ENCODE results near the gene GABRA4. TPM values are rescaled to one million over a fixed set of nuclear protein-coding genes. Genes with fewer than 3 reads are reported as not detected.
A peak's percentile ranks its signal among the peaks of the same experiment; 100 is the strongest.

The GABRA4 gene
- total RNA-seq, 1 experiment from 2014 or later: not detected

GRCh38 chr4:47031751-47032404 is 38.5 kb upstream of the GABRA4 start:
- Mint-ChIP-seq H3K27me3 (ENCODE audit: insufficient read depth, unreplicated experiment) (peaks cover 78% of the 10 kb centered on the region), H3K36me3 (ENCODE audit: insufficient read depth, unreplicated experiment) (no peaks in the 10 kb centered on the region)
- TF ChIP-seq CTCF (IDR thresholded peaks at IDR 0.05; ENCODE audit: unreplicated experiment): no peak

GRCh38 chr4:47031011-47031678 is 37.8 kb upstream of the GABRA4 start, which contains the start of gene GABRB1:
Gene GABRB1, plus strand, starts transcription at chr4:47031567.
- Mint-ChIP-seq H3K27ac (ENCODE audit: low read depth, unreplicated experiment) (no peak within 1 kb of the TSS), H3K36me3 (ENCODE audit: insufficient read depth, unreplicated experiment) (no peaks in the 10 kb centered on the region)

More at GRCh38 chr4:47031751-47032404, 38.5 kb upstream of the GABRA4 start:
- BruUV-seq (replicated peaks): no TSS peak
- H3K4me3 Mint-ChIP-seq (ENCODE audit: unreplicated experiment): peak overlapping the region; percentile 50
- H3K9me3 Mint-ChIP-seq (ENCODE audit: unreplicated experiment): no peaks in the 10 kb centered on the region
- no peak overlapping the region for H3K27ac Mint-ChIP-seq (ENCODE audit: low read depth, unreplicated experiment)
- intact Hi-C loops (cut with micrococcal nuclease): no loop called here
- ChIA-PET POLR2A (interaction anchor here (0.6 to 0.8 kb wide), 2 partner anchors 32 to 532 kb away, joined by 3 to 4 read pairs; no protein-coding TSS in a partner anchor), CTCF (interaction anchor here (0.6 to 0.7 kb wide), 2 partner anchors 14 to 22 kb away, joined by 3 read pairs; no protein-coding TSS in a partner anchor)
- no peak for DNase-seq (ENCODE audit: unreplicated experiment)
- H3K4me1 Mint-ChIP-seq (ENCODE audit: insufficient read depth, unreplicated experiment): peaks cover 13% of the 10 kb centered on the region

DNA sequence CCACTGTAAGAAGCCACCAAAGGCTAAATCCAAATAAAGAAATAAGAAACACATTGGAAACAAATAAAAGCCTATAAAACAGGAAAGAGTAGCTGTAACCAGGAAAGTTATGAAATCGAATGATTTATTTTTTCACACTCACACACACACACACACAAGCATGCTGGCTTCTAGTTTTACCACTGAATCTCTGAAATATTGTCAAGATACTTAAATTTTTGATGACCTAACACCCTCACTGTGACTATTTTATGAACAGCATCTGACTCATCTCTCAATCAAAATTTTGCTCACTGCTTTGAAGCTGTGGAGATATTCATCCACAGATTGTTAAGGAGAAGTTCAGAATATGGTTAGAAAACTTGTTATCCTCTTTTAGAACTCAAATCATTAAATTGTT is 24.1 kb upstream of the GABRA4 start:
- ChIA-PET POLR2A (no interaction called here), CTCF (no interaction called here)
- TF ChIP-seq CTCF (IDR thresholded peaks at IDR 0.05; ENCODE audit: unreplicated experiment): no peak
- Mint-ChIP-seq H3K4me1 (ENCODE audit: insufficient read depth, unreplicated experiment) (peaks cover 10% of the 10 kb centered on the region), H3K27ac (ENCODE audit: low read depth, unreplicated experiment) (no peak overlapping the region), H3K4me3 (ENCODE audit: unreplicated experiment) (no peak overlapping the region), H3K9me3 (ENCODE audit: unreplicated experiment) (peaks cover 11% of the 10 kb centered on the region), H3K36me3 (ENCODE audit: insufficient read depth, unreplicated experiment) (no peaks in the 10 kb centered on the region), H3K27me3 (ENCODE audit: insufficient read depth, unreplicated experiment) (peaks cover 41% of the 10 kb centered on the region)
- intact Hi-C loops (cut with micrococcal nuclease): no loop called here
- no peak for DNase-seq (ENCODE audit: unreplicated experiment)
- no TSS peak for BruUV-seq (replicated peaks)

More at GRCh38 chr4:47031011-47031678, 37.8 kb upstream of the GABRA4 start, which contains the start of gene GABRB1:
- H3K4me1 Mint-ChIP-seq (ENCODE audit: insufficient read depth, unreplicated experiment): peaks cover 13% of the 10 kb centered on the region
- H3K27me3 Mint-ChIP-seq (ENCODE audit: insufficient read depth, unreplicated experiment): peaks cover 75% of the 10 kb centered on the region
- BruUV-seq (replicated peaks): no TSS peak
- H3K4me3 Mint-ChIP-seq (ENCODE audit: unreplicated experiment): peak within 1 kb of the TSS; percentile 50
- intact Hi-C loops (cut with micrococcal nuclease): no loop called here
- ChIA-PET CTCF (no interaction called here), POLR2A (interaction anchor here (0.6 to 0.8 kb wide), 2 partner anchors 32 to 533 kb away, joined by 3 to 4 read pairs; no protein-coding TSS in a partner anchor)
- DNase-seq (ENCODE audit: unreplicated experiment): peak; percentile 17
- no peak for TF ChIP-seq CTCF (IDR thresholded peaks at IDR 0.05; ENCODE audit: unreplicated experiment)
- no peaks in the 10 kb centered on the region for H3K9me3 Mint-ChIP-seq (ENCODE audit: unreplicated experiment)

DNA sequence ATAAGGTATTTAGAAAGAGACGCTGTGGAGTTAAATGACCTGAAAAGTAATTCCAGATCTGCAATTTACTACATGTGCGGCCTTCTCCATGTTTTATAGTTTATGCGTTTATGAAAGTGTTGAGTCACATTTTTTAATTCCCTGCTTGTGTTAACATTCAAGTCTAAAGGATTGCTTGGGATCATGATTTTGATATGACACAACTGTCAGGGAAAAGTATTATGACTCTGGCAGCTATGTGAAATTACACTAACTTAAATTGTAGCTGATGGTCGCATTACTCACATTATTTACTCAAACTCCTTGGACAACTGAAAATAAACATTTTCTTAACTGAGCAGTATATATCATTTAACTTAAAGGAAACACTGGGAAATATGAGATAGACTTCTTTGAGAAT is 23.7 kb upstream of the GABRA4 start:
- Mint-ChIP-seq H3K4me3 (ENCODE audit: unreplicated experiment) (no peak overlapping the region), H3K27ac (ENCODE audit: low read depth, unreplicated experiment) (no peak overlapping the region), H3K27me3 (ENCODE audit: insufficient read depth, unreplicated experiment) (peaks cover 36% of the 10 kb centered on the region), H3K36me3 (ENCODE audit: insufficient read depth, unreplicated experiment) (no peaks in the 10 kb centered on the region), H3K9me3 (ENCODE audit: unreplicated experiment) (peaks cover 11% of the 10 kb centered on the region), H3K4me1 (ENCODE audit: insufficient read depth, unreplicated experiment) (peaks cover 10% of the 10 kb centered on the region)
- no TSS peak for BruUV-seq (replicated peaks)
- ChIA-PET CTCF (no interaction called here), POLR2A (no interaction called here)
- no peak for DNase-seq (ENCODE audit: unreplicated experiment)
- no peak for TF ChIP-seq CTCF (IDR thresholded peaks at IDR 0.05; ENCODE audit: unreplicated experiment)
- intact Hi-C loops (cut with micrococcal nuclease): no loop called here

Data from MCF 10A (cell line).